ENCODE measurements around the gene FKBP5.
A peak's percentile ranks its signal among the peaks of the same experiment; 100 is the strongest.

GRCh38 chr6:35603326-35604202 is 85.2 kb downstream of the FKBP5 start:
- no peak for TF ChIP-seq CTCF (IDR thresholded peaks at IDR 0.05)
- TF ChIP-seq POLR2AphosphoS5 (IDR thresholded peaks at IDR 0.05): peak; percentile 44
- TF ChIP-seq POLR2A (IDR thresholded peaks at IDR 0.05): no peak
- no peak for TF ChIP-seq EP300 (IDR thresholded peaks at IDR 0.05)

Data from gastroesophageal sphincter (tissue), 3 donors.